ENCODE data around the gene SP140.
A peak's percentile ranks its signal among the peaks of the same experiment; 100 is the strongest.
"Not testable (repeated sequence)": the region's sequence is repeated elsewhere in the genome, so short reads cannot be mapped to it uniquely, and the experiment has no call there.

The SP140 gene

DNA sequence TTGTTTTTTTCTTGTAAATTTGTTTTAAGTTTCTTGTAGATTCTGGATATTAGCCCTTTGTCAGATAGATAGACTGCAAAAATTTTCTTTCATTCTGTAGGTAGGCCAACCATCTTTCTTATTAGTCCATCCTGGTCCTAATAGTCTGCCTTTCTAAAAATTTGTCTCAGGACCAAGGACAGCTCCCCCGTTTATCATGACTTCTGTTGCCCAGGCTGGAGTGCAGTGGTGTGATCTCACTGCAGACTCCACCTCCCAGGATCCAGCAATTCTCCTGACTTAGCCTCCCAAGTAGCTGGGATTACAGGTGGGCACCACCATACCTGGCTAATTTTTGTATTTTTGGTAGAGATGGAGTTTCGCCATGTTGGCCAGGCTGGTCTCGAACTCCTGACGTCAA lies 63.8 kb downstream of the SP140 start:
- peak; percentile 19 for DNase-seq (ENCODE audit: low spot score)

GRCh38 chr2:230295192-230295591 lies 69.7 kb downstream of the SP140 start:
- DNase-seq (ENCODE audit: low spot score), result no peak

- no peak for DNase-seq (ENCODE audit: low spot score)
Observed at GRCh38 chr2:230296917-230297316, 71.4 kb downstream of the SP140 start.

DNA sequence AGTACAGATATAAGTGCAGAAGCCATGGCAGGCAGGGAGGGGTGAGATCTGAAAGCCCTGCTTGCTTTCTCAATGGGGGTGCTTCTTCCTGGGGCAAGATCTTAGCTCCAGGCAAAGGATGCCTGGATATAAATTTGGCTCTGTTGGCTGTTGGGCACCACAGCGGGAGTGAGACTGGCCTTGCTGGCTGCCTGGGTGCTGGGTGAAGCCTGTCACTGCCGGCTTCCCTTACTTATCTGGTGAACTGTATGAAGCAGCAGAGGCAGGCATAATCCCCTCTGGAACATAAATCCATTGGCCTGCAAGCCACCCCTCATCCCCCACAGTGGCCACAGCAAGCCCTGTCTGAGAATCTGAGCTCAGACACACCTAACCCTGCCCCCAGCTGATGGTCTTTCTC lies 74.1 kb downstream of the SP140 start:
- no peak for DNase-seq (ENCODE audit: low spot score)

GRCh38 chr2:230305416-230306275 lies 80.1 kb downstream of the SP140 start:
- no peak for DNase-seq (ENCODE audit: low spot score)

DNA sequence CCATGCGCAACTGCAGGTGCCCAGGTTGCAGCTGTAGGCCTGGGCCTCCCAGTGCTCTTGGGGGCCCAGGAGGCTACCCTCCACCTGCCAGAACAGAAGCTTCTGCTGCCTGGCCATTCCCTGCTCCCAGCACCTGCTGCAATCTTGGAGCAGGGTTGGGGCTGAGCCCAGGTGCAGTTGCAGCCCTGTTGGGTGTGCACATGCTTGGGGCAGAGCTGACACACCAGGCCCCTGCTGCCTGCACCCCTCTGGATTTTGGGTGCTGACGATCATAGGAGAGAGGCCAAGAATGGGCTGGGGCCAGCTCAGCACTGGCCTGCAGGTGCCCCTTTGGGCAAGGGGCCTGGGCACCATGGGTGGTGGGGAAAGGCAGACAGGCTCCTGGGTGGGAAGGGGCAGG lies 80.9 kb downstream of the SP140 start:
- no peak for DNase-seq (ENCODE audit: low spot score)

DNA sequence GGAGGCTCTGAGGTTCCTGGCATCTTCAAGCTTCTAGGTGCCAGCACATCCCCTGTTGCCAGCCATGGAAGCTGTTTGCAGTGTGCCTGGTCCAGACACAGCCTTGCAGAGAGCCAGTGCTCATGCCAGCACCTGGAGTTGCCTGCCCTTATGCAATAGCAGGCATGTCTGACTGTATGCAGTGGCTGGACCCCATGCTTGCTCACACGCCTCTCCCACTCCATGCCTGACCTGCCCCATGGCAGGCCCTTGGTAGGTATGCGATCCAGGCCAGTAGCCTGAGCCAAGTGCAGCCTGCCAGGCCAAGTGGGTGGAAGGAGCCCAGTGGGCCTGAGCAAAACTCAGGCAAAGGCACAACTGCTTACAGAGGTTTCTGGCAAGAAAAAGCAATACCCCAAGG lies 81.9 kb downstream of the SP140 start:
- DNase-seq (ENCODE audit: low spot score), result no peak

GRCh38 chr2:230308402-230309000 lies 83.0 kb downstream of the SP140 start:
- no peak for DNase-seq (ENCODE audit: low spot score)

GRCh38 chr2:230310792-230311191 lies 85.3 kb downstream of the SP140 start:
- not testable (repeated sequence) for DNase-seq (ENCODE audit: low spot score)

- not testable (repeated sequence) for DNase-seq (ENCODE audit: low spot score)
Observed at GRCh38 chr2:230311634-230312033, 86.1 kb downstream of the SP140 start.

DNA sequence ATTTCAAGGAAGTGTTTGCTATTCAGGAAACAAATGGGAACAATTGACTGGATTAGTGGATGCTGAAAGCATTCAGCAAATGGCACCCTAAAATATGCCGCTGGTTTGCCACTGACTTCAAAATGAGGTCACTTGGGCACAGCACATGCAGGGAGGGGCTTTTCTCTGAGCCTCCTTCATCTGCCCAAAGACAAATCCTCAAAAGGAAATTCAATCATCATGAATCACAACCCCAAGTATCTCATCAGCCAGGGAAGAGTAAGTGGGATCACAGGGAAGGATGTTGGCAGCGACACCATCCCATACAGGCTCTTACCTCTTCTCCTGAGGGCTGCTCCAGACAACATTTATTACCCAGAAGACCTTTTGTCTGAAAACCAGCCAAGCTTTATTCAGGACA lies 87.1 kb downstream of the SP140 start:
- DNase-seq (ENCODE audit: low spot score), result no peak

- no peak for DNase-seq (ENCODE audit: low spot score)
Observed at GRCh38 chr2:230317366-230317765, 91.8 kb downstream of the SP140 start.

GRCh38 chr2:230318190-230319121 lies 92.9 kb downstream of the SP140 start:
- DNase-seq (ENCODE audit: low spot score), result peak; percentile 30

DNA sequence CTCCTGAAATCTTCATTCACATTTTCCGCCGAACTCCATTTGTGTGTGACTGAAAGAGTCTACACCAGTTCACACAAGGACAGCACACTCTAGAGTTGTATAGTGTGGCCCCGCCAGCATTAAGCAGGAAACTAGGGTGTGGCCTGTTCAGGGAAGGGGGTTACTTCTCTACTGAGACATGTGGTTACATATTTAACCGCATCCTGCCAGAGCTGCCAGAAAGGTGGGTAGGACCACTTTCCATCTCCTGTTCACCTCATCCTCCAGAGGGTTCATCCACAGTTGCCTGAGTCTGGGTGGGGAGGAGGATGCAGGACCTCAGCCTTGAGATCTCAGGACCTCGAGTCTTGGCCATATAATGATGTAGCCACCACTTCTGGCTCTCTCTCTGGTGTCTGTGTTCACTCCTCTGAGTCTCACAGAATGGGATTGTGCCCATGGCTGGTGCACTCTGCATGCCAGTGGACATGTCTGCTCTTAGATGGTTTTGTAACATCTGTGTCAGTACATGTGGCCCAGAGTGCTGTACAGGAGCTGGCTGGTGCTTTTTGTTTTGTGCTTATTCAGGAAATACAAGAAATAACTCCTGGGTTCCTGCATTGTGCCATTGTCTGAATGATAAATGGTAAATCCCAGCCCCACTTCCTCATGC lies 93.8 kb downstream of the SP140 start:
- DNase-seq (ENCODE audit: low spot score), result peak; percentile 24

- DNase-seq (ENCODE audit: low spot score), result no peak
Observed at GRCh38 chr2:230321031-230321430, 95.5 kb downstream of the SP140 start.

DNA sequence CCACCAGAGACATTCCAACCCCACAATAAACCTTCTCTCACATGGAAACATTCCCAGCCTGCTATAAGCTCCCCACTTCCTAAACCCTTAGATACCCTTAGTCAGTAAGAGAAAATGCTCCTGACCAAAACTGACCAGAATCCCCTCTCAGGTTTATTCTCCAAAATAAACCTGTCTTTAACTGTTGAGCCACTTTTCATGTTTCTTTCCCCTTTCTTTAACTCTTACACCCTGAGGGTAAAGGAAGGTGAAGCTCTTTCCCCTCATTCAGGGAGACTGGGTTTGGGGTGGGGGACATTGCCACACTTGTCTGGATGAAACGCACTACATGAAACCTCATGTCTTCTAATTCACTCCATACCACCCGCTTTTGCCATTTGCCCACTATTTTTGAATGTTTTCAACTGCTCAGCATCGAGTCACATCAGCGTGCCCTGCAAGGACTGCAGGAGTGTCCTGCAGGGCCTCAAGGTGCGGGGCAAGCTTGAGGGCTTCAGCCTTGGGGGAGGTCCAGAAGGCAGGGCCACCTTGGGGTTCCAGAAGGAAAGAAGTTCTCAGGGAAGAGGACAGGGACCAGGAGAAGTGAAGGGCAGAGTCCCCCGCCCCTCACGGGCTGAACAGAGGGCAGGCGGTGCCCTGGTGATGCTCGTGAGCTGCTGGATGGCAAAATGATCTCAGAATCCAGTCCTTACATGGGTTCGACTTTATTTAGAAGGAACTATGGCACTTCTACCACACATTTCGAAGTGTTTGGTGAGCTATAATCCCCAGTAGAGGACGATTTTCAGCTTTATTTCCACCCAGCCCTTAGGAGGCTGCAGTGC lies 97.2 kb downstream of the SP140 start:
- DNase-seq (ENCODE audit: low spot score), result no peak

DNA sequence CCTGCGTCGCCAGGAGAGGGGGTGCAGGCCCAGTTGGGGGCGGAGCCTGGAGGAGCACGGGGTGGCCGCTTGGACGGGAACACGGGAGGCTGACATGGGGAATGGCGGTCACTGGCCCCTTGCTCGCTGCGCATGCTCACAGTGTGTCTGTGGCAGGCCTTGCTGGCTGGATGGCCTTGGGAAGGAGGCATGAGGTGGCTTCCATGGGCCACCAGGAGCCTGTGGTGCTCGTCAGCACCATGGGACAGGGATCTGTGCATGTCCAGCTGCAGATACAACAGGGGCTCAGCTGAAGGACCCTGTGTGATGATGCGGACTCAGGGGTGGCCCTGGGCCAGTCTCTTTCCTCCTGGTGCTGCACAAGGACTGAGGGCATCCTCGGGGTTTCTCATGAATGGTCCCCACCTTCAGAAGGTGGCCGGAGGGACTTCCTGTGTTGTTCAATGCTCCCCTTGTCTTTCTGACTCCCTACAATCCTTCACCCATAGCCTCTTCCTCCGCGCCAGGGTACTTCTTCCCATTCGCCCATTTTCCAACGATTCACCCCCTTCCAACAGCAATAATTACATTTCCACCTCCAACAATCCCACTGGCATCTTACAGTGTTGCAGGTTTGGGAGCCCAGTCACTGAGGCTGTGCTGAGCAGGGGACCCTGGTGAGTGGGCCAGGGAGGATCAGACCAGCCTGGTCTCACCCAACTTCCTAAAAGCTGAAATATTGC lies 98.0 kb downstream of the SP140 start:
- peak; percentile 25 for DNase-seq (ENCODE audit: low spot score)

GRCh38 chr2:230324503-230324902 lies 99.0 kb downstream of the SP140 start:
- DNase-seq (ENCODE audit: low spot score), result no peak

- DNase-seq (ENCODE audit: low spot score), result no peak
Observed at GRCh38 chr2:230325316-230326243, 100.0 kb downstream of the SP140 start.

All from NAMALWA (cell line).